HG03558 (cell line): Measurements from ENCODE around the gene TCIRG1.

Experiments used
- ATAC-seq: cut with Tn5 transposase; IDR thresholded peaks from one replicate; pipeline ENCODE4 v1.9.1; 2021; ENCODE audit warnings: moderate number of reproducible peaks; ENCODE audit not compliant: unreplicated experiment; ENCODE audit errors: extremely low read depth

TCIRG1 gene

GRCh38 chr11:68016161-68016903, 22.5 kb upstream of the TCIRG1 start:
- no peak for ATAC-seq

GRCh38 chr11:68016904-68017817, 21.7 kb upstream of the TCIRG1 start:
- ATAC-seq = no peak

GRCh38 chr11:68017980-68018729, 20.7 kb upstream of the TCIRG1 start:
- ATAC-seq = no peak

- ATAC-seq = no peak
Observed at GRCh38 chr11:68018730-68019190, 20.1 kb upstream of the TCIRG1 start.

- no peak for ATAC-seq
Observed at GRCh38 chr11:68019486-68019885, 19.3 kb upstream of the TCIRG1 start.

- no peak for ATAC-seq
Observed at GRCh38 chr11:68020575-68020974, 18.2 kb upstream of the TCIRG1 start.

- no peak for ATAC-seq
Observed at GRCh38 chr11:68021167-68021787, 17.5 kb upstream of the TCIRG1 start.

- ATAC-seq = no peak
Observed at GRCh38 chr11:68022531-68022930, 16.3 kb upstream of the TCIRG1 start.

- no peak for ATAC-seq
Observed at GRCh38 chr11:68024508-68024907, 14.3 kb upstream of the TCIRG1 start.

GRCh38 chr11:68025047-68025446, 13.8 kb upstream of the TCIRG1 start:
- no peak for ATAC-seq

- no peak for ATAC-seq
Observed at GRCh38 chr11:68026391-68027105, 12.3 kb upstream of the TCIRG1 start.

- ATAC-seq = no peak
Observed at GRCh38 chr11:68027667-68028066, 11.2 kb upstream of the TCIRG1 start.

- ATAC-seq = no peak
Observed at GRCh38 chr11:68028802-68029545, 9.9 kb upstream of the TCIRG1 start.

GRCh38 chr11:68030318-68031143, 8.3 kb upstream of the TCIRG1 start, which contains the start of gene NDUFS8:
TSS of gene NDUFS8 (plus strand) at chr11:68030681. CDS start at chr11:68032152, 1,471 bp downstream.
- peak; percentile 69 for ATAC-seq

- ATAC-seq = no peak
Observed at GRCh38 chr11:68031144-68031464, 7.7 kb upstream of the TCIRG1 start.

GRCh38 chr11:68032003-68032402, 6.8 kb upstream of the TCIRG1 start:
- ATAC-seq = no peak

GRCh38 chr11:68032997-68033707, 5.7 kb upstream of the TCIRG1 start:
- no peak for ATAC-seq

- no peak for ATAC-seq
Observed at GRCh38 chr11:68033708-68034045, 5.1 kb upstream of the TCIRG1 start.
